Prostate gland (tissue), 2 donors: ENCODE measurements around the gene AHCYL2.

ENCODE experiments used
- POLR2A ChIP-seq: fragments of 450-650 bp; IDR thresholded peaks from one replicate; pipeline ENCODE4 v1.6.1; 2016; ENCODE audit warnings: antibody characterized with exemption, mild to moderate bottlenecking
- TF ChIP-seq, protein P1 (sequence below), 4 experiments: fragments of 200-600 bp in 2 of 4; fragments of 450-650 bp in 2 of 4; sonication (generic) in 2 of 4; IDR thresholded peaks; 1 replicate in 3 of 4; 2 replicates in 1 of 4; pipeline ENCODE4 v1.5.1; 2016 to 2019; ENCODE audit warnings: antibody characterized with exemption in 4 of 4, mild to moderate bottlenecking in 2 of 4, moderate library complexity in 2 of 4

- TF ChIP-seq, protein P1, sequence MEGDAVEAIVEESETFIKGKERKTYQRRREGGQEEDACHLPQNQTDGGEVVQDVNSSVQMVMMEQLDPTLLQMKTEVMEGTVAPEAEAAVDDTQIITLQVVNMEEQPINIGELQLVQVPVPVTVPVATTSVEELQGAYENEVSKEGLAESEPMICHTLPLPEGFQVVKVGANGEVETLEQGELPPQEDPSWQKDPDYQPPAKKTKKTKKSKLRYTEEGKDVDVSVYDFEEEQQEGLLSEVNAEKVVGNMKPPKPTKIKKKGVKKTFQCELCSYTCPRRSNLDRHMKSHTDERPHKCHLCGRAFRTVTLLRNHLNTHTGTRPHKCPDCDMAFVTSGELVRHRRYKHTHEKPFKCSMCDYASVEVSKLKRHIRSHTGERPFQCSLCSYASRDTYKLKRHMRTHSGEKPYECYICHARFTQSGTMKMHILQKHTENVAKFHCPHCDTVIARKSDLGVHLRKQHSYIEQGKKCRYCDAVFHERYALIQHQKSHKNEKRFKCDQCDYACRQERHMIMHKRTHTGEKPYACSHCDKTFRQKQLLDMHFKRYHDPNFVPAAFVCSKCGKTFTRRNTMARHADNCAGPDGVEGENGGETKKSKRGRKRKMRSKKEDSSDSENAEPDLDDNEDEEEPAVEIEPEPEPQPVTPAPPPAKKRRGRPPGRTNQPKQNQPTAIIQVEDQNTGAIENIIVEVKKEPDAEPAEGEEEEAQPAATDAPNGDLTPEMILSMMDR (IDR thresholded peaks at IDR 0.05), result no peak
- TF ChIP-seq POLR2A, result no peak
Observed at GRCh38 chr7:129176916-129177710, 47.7 kb upstream of the AHCYL2 start.
